GM21360 (cell line): ENCODE results near the gene GTPBP3.

Experiments used
- ATAC-seq: cut with Tn5 transposase; IDR thresholded peaks from one replicate; pipeline ENCODE4 v1.9.1; 2021; ENCODE audit warnings: mild to moderate bottlenecking, moderate library complexity; ENCODE audit not compliant: unreplicated experiment

The GTPBP3 gene

GRCh38 chr19:17378271-17378670, 40.9 kb downstream of the GTPBP3 start:
- ATAC-seq: no peak

- ATAC-seq: no peak
Measured at GRCh38 chr19:17379221-17379631, 41.9 kb downstream of the GTPBP3 start.

GRCh38 chr19:17380426-17381138, 43.2 kb downstream of the GTPBP3 start:
- ATAC-seq: no peak

- no peak for ATAC-seq
Measured at GRCh38 chr19:17385878-17386611, 48.7 kb downstream of the GTPBP3 start.

GRCh38 chr19:17389288-17389687, 51.9 kb downstream of the GTPBP3 start:
- no peak for ATAC-seq

- no peak for ATAC-seq
Measured at GRCh38 chr19:17389957-17390664, 52.8 kb downstream of the GTPBP3 start.

- ATAC-seq: peak; percentile 88
Measured at GRCh38 chr19:17390665-17391370, 53.5 kb downstream of the GTPBP3 start.

GRCh38 chr19:17391371-17392151, 54.2 kb downstream of the GTPBP3 start:
- peak; percentile 14 for ATAC-seq
